AG04449 (cell line): ENCODE results near the gene DPYSL4.

Experiments used
- CTCF ChIA-PET: fragments of 350-600 bp; formaldehyde crosslinking; extraction: SDS; loops from one replicate; lab custom pipeline; 2021; ENCODE audit warnings: antibody characterized with exemption; lab: Yijun Ruan, JAX
- POLR2A ChIA-PET: fragments of 400-600, 350-600 bp; formaldehyde crosslinking; extraction: SDS; loops from one replicate; lab custom pipeline; 2020; ENCODE audit warnings: antibody characterized with exemption, inconsistent platforms; lab: Yijun Ruan, JAX
- DNase-seq: peaks from one replicate; pipeline ENCODE4 v3.0.0-alpha.2; 2010; ENCODE audit warnings: low read depth, low spot score
- H3K4me3 ChIP-seq: 2 replicates; pipeline ENCODE4 v1.5.1; 2011; ENCODE audit warnings: low read depth, mild to moderate bottlenecking, control low read depth, low read length
- TF ChIP-seq, protein P1 (sequence below): IDR thresholded peaks from one replicate; pipeline ENCODE4 v1.5.1; 2011; ENCODE audit warnings: mild to moderate bottlenecking, moderate library complexity, low read length, control low read depth, inconsistent platforms; ENCODE audit not compliant: insufficient read depth; ENCODE audit errors: missing control alignments

Gene DPYSL4

DNA sequence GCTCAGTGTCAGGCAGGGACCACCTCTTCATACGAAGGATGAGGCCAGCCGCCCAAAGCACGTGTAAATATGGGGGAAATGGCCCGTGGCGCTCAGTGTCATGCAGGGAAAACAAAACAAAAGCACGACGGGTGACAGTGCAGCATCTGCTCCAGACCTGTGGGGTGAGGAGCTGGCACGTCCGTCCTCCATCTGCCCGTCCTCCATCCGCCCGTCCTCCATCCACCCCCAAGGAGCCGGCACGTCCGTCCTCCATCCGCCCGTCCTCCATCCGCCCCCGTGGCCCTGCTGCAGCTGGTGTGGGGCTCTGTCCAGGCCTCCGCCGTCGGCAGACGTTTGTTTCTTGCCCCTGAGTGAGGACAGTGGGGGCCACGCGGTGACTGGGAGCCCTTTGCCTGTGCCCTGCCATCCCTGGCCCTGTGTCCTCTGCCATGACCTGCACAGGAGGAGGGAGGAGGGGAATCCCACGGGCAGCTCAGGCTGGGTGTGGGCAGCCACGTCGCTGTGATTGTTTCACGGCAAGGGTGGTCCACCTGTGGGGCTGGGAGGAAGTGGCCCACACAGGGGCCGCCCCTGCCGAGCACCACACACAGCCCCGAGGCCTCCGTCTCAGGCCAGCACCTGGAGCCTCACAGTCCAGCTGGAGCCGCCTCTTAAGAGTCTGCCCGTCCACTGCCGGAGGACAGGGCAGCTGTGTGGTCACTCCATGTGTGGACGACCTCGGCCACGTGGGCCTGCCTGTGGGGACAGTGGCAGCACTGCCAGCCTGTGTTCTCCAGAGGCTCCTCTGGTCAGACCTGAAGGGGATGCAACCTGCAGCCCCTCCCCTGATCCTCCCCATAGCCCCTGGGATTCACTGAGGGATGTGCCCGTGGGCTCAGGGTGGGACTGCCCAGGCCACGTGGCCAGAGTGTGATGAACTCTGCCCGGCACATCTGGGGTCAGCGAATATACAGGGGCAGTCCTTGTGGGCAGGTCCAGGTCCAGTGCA is 38.2 kb upstream of the DPYSL4 start:
- TF ChIP-seq, protein P1, sequence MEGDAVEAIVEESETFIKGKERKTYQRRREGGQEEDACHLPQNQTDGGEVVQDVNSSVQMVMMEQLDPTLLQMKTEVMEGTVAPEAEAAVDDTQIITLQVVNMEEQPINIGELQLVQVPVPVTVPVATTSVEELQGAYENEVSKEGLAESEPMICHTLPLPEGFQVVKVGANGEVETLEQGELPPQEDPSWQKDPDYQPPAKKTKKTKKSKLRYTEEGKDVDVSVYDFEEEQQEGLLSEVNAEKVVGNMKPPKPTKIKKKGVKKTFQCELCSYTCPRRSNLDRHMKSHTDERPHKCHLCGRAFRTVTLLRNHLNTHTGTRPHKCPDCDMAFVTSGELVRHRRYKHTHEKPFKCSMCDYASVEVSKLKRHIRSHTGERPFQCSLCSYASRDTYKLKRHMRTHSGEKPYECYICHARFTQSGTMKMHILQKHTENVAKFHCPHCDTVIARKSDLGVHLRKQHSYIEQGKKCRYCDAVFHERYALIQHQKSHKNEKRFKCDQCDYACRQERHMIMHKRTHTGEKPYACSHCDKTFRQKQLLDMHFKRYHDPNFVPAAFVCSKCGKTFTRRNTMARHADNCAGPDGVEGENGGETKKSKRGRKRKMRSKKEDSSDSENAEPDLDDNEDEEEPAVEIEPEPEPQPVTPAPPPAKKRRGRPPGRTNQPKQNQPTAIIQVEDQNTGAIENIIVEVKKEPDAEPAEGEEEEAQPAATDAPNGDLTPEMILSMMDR, result no peak
- DNase-seq, result no peak
- ChIA-PET POLR2A (no interaction called here), CTCF (no interaction called here)
- no peak overlapping the region for H3K4me3 ChIP-seq

DNA sequence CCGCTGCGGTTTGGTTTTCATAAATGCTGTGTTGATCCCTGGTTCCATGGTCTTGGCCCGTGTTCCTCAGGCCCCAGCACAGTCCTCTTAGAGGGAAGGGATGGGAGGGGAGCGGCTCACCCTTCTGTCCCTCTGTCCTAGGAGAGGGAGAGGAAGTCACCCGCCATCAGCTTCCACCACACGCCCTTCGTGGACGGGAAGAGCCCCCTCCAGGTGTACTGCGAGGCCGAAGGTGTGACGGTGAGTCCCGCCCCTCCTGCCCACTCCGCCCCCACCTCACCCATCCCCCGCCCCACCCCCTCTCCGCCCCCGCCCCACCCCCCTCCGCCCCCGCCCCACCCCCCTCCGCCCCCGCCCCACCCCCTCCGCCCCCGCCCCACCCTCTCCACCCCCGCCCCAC is 37.5 kb upstream of the DPYSL4 start:
- CTCF ChIA-PET, result no interaction called here
- TF ChIP-seq, protein P1, result no peak
- H3K4me3 ChIP-seq, result no peak overlapping the region
- DNase-seq, result no peak
- POLR2A ChIA-PET, result no interaction called here

DNA sequence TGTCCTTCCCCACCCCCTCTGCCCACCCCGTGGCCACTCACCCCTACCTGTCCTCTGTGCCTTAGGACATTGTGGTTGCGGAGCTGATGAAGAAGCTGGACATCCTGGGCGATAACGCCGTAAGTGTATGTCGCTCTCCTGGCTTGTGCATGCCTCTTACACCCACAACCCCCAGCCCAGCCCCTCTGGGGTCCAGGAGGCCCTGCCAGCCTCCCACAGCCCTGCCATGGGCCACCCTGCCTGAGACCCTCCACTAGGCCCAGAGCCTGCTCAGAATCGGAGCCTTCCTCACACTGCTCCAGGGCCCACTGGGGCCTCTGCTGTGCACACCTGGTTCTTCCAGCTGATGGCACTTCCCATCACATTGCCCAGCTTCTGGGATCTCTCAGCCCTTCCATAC is 36.8 kb upstream of the DPYSL4 start:
- ChIA-PET CTCF (no interaction called here), POLR2A (no interaction called here)
- H3K4me3 ChIP-seq, result no peak overlapping the region
- TF ChIP-seq, protein P1, result no peak
- DNase-seq, result no peak

DNA sequence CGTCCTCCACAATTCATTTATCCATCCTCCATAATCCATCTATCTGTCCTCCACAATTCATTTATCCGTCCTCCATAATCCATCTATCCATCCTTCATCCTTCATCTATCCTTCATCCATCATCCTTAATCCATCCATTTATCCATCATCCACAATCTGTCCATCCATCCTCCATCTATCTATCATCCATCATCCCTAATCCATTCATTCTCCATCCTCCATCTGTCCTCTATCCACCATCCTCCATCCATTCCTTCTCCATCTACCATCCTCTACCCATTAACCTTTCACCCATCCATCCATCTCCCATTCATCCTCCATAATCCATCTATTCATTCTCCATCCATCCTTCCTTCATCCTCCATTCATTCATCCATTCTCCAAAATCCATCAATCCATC is 36.0 kb upstream of the DPYSL4 start:
- CTCF ChIA-PET, result interaction anchor here (1.2 kb wide), 1 partner anchor 9 kb away, joined by 3 read pairs; no protein-coding TSS in a partner anchor
- TF ChIP-seq, protein P1, result no peak
- POLR2A ChIA-PET, result no interaction called here
- H3K4me3 ChIP-seq, result no peak overlapping the region
- DNase-seq, result no peak

DNA sequence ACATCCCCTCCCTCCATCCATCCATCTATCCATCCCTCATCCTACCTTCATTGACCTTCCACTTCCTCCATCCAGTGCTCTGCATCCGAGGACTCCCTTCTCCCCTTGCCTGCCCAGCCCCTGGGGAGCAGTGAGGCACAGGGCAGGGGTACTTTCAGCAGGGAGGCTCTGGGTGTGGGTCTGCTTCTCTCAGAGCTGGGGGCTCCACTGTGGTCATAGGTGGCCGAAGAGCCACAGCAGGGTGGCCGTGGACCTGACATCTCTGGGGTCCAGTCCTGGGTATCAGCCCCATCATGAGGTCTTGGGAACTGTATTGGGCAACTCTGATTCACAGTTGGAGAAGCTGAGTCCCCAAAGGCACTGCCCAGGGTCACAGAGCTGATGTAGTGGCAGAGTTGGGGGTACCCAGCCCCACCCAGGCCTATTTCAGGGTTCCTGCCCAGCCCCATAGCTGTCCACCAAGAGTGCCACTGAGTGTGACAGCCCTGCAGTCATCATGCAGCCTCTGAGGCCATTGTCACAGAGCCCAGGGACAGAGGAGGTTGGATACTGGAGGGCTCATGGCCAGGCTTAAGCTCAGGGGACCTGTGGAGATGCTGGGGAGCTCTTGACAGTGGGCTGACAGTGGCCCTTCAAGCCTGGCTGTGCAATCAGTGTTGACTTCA is 35.3 kb upstream of the DPYSL4 start:
- POLR2A ChIA-PET, result no interaction called here
- H3K4me3 ChIP-seq, result no peak overlapping the region
- DNase-seq, result no peak
- TF ChIP-seq, protein P1, result no peak
- CTCF ChIA-PET, result interaction anchor here (1.2 kb wide), 1 partner anchor 9 kb away, joined by 3 read pairs; no protein-coding TSS in a partner anchor
